ENCODE data around the gene VWA3B. TPM values are rescaled to one million over a fixed set of nuclear protein-coding genes. Genes with fewer than 3 reads are reported as not detected.

The VWA3B gene
- total RNA-seq, 4 donors from 2014 or later, result not detected

GRCh38 chr2:98149333-98149697 is 62.3 kb downstream of the VWA3B start:
- intact Hi-C loops (cut with DNase I), result no loop called here
- Histone ChIP-seq H3K27me3 (no peaks in the 10 kb centered on the region), H3K27ac (peak overlapping the region in 3 of 4 donors; percentile 33 to 71 (median 62)), H3K4me3 (peak overlapping the region in 3 of 4 donors; percentile 23 to 47 (median 29)), H3K36me3 (no peaks in the 10 kb centered on the region), H3K4me1 (peaks cover 0 to 22% (median 0%) of the 10 kb centered on the region in 3 donors), H3K9me3 (no peaks in the 10 kb centered on the region)
- DNase-seq, result no peak
- TF ChIP-seq POLR2A (IDR thresholded peaks at IDR 0.05) (no peak), CTCF (IDR thresholded peaks at IDR 0.05) (no peak)
- WGBS, 2 donors, result 9 to 19% methylated on average over 4 of the region's 4 CpGs

GRCh38 chr2:98153481-98153880 is 66.5 kb downstream of the VWA3B start:
- WGBS, 2 donors, result 37 to 64% methylated on average over 5 of the region's 5 CpGs
- no peak overlapping the region for H3K27ac ChIP-seq
- peaks cover 0 to 34% (median 0%) of the 10 kb centered on the region in 3 donors for H3K4me1 ChIP-seq
- DNase-seq, result no peak
- no peaks in the 10 kb centered on the region for H3K27me3 ChIP-seq
- no peak for TF ChIP-seq CTCF (IDR thresholded peaks at IDR 0.05)
- no peak for TF ChIP-seq POLR2A (IDR thresholded peaks at IDR 0.05)
- H3K4me3 ChIP-seq, result no peak overlapping the region
- no peaks in the 10 kb centered on the region for H3K9me3 ChIP-seq
- intact Hi-C loops (cut with DNase I), result no loop called here
- H3K36me3 ChIP-seq, result no peaks in the 10 kb centered on the region

- WGBS, 2 donors, result 80 to 91% methylated on average over 7 to 8 of the region's 8 CpGs
- TF ChIP-seq CTCF (IDR thresholded peaks at IDR 0.05) (no peak), POLR2A (IDR thresholded peaks at IDR 0.05) (no peak)
- H3K4me3 ChIP-seq, result no peak overlapping the region
These were observed 68.3 kb downstream of the VWA3B start for GRCh38 chr2:98155291-98155690.

GRCh38 chr2:98155716-98156115 is 68.7 kb downstream of the VWA3B start:
- Histone ChIP-seq H3K4me1 (peaks cover 0 to 27% (median 0%) of the 10 kb centered on the region in 3 donors), H3K9me3 (no peaks in the 10 kb centered on the region), H3K27me3 (no peaks in the 10 kb centered on the region), H3K4me3 (no peak overlapping the region), H3K36me3 (no peaks in the 10 kb centered on the region), H3K27ac (peak overlapping the region in 2 of 4 donors; percentile 7 to 50)
- DNase-seq, result no peak
- intact Hi-C loops (cut with DNase I), result no loop called here
- WGBS, 2 donors, result 36 to 42% methylated on average over 4 of the region's 4 CpGs
- TF ChIP-seq POLR2A (IDR thresholded peaks at IDR 0.05), result no peak
- TF ChIP-seq CTCF (IDR thresholded peaks at IDR 0.05), result no peak

More at GRCh38 chr2:98155291-98155690, 68.3 kb downstream of the VWA3B start:
- DNase-seq, result no peak
- Histone ChIP-seq H3K36me3 (no peaks in the 10 kb centered on the region), H3K9me3 (no peaks in the 10 kb centered on the region), H3K27ac (no peak overlapping the region), H3K4me1 (peaks cover 0 to 25% (median 0%) of the 10 kb centered on the region in 3 donors), H3K27me3 (no peaks in the 10 kb centered on the region)
- intact Hi-C loops (cut with DNase I), result no loop called here

- intact Hi-C loops (cut with DNase I), result no loop called here
- Histone ChIP-seq H3K4me1 (peaks cover 0 to 33% (median 0%) of the 10 kb centered on the region in 3 donors), H3K9me3 (no peaks in the 10 kb centered on the region), H3K36me3 (no peaks in the 10 kb centered on the region), H3K4me3 (no peak overlapping the region), H3K27ac (peak overlapping the region in 1 of 4 donors; percentile 7), H3K27me3 (no peaks in the 10 kb centered on the region)
- DNase-seq, result no peak
- 84 to 87% methylated on average over 6 to 7 of the region's 7 CpGs for WGBS, 2 donors
- no peak for TF ChIP-seq CTCF (IDR thresholded peaks at IDR 0.05)
- no peak for TF ChIP-seq POLR2A (IDR thresholded peaks at IDR 0.05)
These were observed 69.3 kb downstream of the VWA3B start for GRCh38 chr2:98156304-98156703.

Data from esophagus squamous epithelium (tissue), 5 donors.